GM21390 (cell line): ENCODE data around the gene EPHA10.
"Not testable (repeated sequence)": the region's sequence is repeated elsewhere in the genome, so short reads cannot be mapped to it uniquely, and the experiment has no call there.

Experiments
- ATAC-seq: cut with Tn5 transposase; IDR thresholded peaks from one replicate; pipeline ENCODE4 v1.9.1; 2021; ENCODE audit not compliant: unreplicated experiment

EPHA10 gene

GRCh38 chr1:37717631-37718030, 47.3 kb downstream of the EPHA10 start:
- ATAC-seq, result no peak

GRCh38 chr1:37716321-37716720, 48.6 kb downstream of the EPHA10 start:
- no peak for ATAC-seq

GRCh38 chr1:37714689-37715088, 50.2 kb downstream of the EPHA10 start:
- ATAC-seq, result no peak

- ATAC-seq, result no peak
These were observed 50.7 kb downstream of the EPHA10 start for GRCh38 chr1:37714226-37714625.

GRCh38 chr1:37708471-37708870, 56.4 kb downstream of the EPHA10 start:
- ATAC-seq, result no peak

GRCh38 chr1:37705399-37705798, 59.5 kb downstream of the EPHA10 start:
- no peak for ATAC-seq

GRCh38 chr1:37704966-37705365, 60.0 kb downstream of the EPHA10 start:
- no peak for ATAC-seq

GRCh38 chr1:37703061-37703460, 61.9 kb downstream of the EPHA10 start:
- no peak for ATAC-seq

- ATAC-seq, result no peak
These were observed 63.9 kb downstream of the EPHA10 start for GRCh38 chr1:37701051-37701450.

GRCh38 chr1:37699147-37699546, 65.8 kb downstream of the EPHA10 start:
- no peak for ATAC-seq

GRCh38 chr1:37697737-37698136, 67.2 kb downstream of the EPHA10 start:
- no peak for ATAC-seq

GRCh38 chr1:37697090-37697489, 67.8 kb downstream of the EPHA10 start:
- ATAC-seq, result no peak

GRCh38 chr1:37692834-37693175, 72.1 kb downstream of the EPHA10 start:
- ATAC-seq, result no peak

GRCh38 chr1:37692078-37692833, 72.7 kb downstream of the EPHA10 start, which contains the start of gene CDCA8:
CDCA8 (plus strand) TSS chr1:37692516; CDS start chr1:37692691, 175 bp downstream.
- peak; percentile 76 for ATAC-seq

GRCh38 chr1:37691497-37692077, 73.3 kb downstream of the EPHA10 start:
- no peak for ATAC-seq

- ATAC-seq, result no peak
These were observed 76.0 kb downstream of the EPHA10 start for GRCh38 chr1:37688926-37689325.

- not testable (repeated sequence) for ATAC-seq
These were observed 77.2 kb downstream of the EPHA10 start for GRCh38 chr1:37687764-37688163.

GRCh38 chr1:37685722-37686121, 79.2 kb downstream of the EPHA10 start:
- ATAC-seq, result no peak

- not testable (repeated sequence) for ATAC-seq
These were observed 80.7 kb downstream of the EPHA10 start for GRCh38 chr1:37684182-37684581.

- ATAC-seq, result no peak
These were observed 82.5 kb downstream of the EPHA10 start for GRCh38 chr1:37682334-37682987.

GRCh38 chr1:37680933-37681332, 84.0 kb downstream of the EPHA10 start:
- no peak for ATAC-seq

GRCh38 chr1:37677808-37678207, 87.1 kb downstream of the EPHA10 start:
- no peak for ATAC-seq
